Posterior vena cava (tissue), 2 donors: ENCODE data around the gene MACROD2. TPM values are rescaled to one million over a fixed set of nuclear protein-coding genes. Genes with fewer than 3 reads are reported as not detected.
"Not testable (repeated sequence)": the region's sequence is repeated elsewhere in the genome, so short reads cannot be mapped to it uniquely, and the experiment has no call there.

Experiments
- DNase-seq: peaks from one replicate; pipeline ENCODE4 v3.0.0-alpha.2; 2020; ENCODE audit warnings: low spot score
- intact Hi-C, 2 donors: fragments of 100-400 bp; cut with DNase I; formaldehyde crosslinking; loops; one replicate each; pipeline versions ENCODE4 v1.14.1 to v1.14.2; 2022 to 2023
- total RNA-seq, 2 donors: library from RNA; stranded (reverse); fragmentation: NEBNext Ultra II Directional; extraction: Animal tissue kit (Norgen Biotek cat#: 25700); gene quantifications; one replicate each; pipeline ENCODE4 v1.2.1, GENCODE V29; 2021
- donor health status: DM: yes; HTN: yes; CAD: no.
- donor health status: DM: yes; HTN: yes; CAD: no.

Gene MACROD2
- total RNA-seq, 2 donors from 2014 or later: 15.5 to 25.5 TPM

DNA sequence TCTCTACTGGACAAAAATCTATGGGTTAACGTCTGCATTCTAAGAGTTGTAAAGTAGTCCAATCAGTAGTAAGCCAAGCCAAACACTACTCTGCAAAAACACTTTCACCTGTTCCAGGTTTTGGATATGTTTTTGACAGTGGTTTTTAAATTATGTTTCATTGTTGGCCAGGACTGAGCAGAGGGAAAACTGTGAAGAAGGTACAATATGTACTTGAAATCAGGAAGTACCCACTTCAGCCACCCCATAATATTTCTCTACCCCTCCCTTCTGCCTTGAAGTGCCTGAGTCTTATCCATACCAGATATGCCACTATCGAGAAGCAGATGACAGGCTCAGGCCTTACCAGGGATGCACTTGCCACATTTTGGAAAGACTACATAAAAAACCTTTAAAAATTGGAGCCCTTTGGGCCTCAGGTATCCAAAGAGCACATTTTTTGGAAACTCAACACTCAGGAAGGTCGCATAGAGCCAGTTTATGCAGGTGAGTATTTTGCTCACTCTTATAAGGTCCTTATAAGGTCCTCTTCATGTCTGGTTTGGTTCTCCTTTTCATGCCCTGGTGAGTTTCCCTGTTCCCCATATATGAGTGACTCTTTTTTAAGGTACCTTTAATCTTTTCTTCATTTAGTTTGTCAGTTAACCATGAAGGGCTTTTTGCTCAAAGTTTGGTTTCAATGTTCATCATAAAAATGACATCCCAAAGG is 1201.4 kb downstream of the MACROD2 start:
- DNase-seq: no peak
- intact Hi-C loops: no loop called here

DNA sequence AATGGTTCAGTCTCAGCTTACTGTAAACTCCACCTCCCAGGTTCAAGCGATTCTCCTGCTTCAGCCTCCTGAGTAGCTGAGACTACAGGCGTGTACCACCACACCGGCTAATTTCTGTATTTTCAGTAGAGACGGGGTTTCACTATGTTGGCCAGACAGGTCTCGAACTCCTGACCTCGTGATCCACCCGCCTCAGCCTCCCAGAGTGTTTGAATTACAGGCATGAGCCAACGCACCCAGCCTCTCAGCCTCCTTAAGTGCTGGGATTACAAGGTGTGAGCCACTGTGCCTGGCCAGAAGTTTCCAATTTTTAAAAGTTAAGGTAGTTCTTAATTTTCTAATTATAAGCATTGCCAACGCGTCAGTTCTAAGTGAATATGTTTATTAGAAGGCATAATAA is 1202.7 kb downstream of the MACROD2 start:
- DNase-seq, intact Hi-C loops: not testable (repeated sequence)

DNA sequence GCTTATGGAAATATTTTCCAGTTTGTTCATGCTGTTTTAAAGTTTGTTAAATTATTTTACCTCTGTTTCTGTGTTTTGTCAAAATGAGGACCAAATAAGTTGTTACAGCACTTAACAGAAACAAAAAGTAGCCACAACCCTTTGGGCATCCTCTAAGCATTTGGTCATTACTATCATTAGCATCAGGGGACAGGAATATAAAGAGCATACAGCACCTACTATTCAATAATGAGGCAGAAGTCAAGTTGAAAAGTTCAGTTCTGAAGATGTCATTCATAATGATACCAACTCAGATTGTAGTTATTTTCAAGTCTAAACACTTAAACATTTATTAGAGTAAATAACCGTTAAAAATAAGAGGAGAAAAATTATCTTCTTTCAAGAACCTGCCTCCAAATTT is 1204.4 kb downstream of the MACROD2 start:
- intact Hi-C loops: no loop called here
- no peak for DNase-seq

- DNase-seq: no peak
- intact Hi-C loops: no loop called here
Measured at GRCh38 chr20:15200147-15200565, 1204.8 kb downstream of the MACROD2 start.

- no peak for DNase-seq
- intact Hi-C loops: loop anchor here in 1 of 2 donors (2.0 kb wide), 1 partner anchor 79 kb away; no protein-coding TSS in a partner anchor
Measured at GRCh38 chr20:15201602-15202001, 1206.3 kb downstream of the MACROD2 start.

DNA sequence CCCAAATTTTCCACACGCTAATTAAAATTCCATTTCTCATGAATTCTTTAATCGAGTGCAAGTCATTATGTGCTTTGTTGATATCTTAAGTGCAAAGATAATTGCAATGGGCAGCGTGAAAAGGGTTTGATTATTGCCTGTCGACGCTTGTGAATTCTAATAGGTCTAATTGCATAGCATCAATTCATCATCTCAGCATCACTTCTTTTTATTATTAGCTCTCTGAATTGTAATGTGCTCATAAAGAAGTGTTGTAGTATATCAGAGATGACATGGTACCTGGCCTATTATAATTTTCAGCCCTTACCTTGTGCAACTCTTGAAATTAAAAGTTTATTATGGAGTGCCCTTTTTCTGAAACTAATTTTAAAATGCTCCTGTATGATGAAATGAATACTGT is 1208.9 kb downstream of the MACROD2 start:
- no peak for DNase-seq
- intact Hi-C loops: no loop called here

- no peak for DNase-seq
- intact Hi-C loops: no loop called here
Measured at GRCh38 chr20:15205028-15205427, 1209.7 kb downstream of the MACROD2 start.

DNA sequence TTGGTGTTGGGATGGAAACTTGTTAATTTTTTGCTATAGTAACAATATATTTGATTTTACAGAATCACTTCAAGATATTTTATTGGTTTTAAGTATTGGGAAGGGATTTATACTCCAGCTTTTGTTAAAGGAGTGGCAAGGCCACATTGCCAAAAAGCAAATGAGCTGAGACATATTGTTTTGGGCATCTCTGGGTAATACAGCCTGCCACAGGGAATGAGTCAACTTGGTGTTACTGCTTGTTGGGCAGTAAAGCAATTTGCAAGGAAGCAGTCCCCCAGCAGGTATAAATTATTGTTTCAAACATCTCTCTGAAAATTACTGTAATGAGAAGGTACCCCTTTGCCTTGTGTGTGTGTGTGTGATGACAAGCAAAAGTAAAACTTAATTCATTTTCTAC is 1210.4 kb downstream of the MACROD2 start:
- no peak for DNase-seq
- intact Hi-C loops: no loop called here

DNA sequence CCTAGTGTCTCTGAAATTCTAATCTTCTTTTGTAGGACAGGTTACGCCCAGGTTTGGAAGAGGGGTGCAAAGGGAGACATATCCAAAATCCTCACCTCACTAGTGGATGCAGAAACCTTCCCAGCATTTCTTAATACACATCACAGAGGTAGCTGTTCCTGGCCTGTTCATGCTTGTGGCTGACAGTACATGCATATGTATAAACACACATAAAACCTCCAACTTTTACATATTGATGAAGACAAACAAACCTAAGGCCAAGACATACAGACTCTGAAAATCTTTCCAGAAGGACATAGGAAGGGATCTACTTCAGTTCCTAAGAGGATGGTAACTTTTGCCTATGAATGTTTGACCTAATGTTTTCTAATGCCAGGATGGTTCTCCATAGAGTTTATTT is 1214.2 kb downstream of the MACROD2 start:
- DNase-seq: no peak
- intact Hi-C loops: no loop called here

- no peak for DNase-seq
- intact Hi-C loops: loop anchor here in 1 of 2 donors (5.0 kb wide), 1 partner anchor 713 kb away; no protein-coding TSS in a partner anchor
Measured at GRCh38 chr20:15214051-15214450, 1218.7 kb downstream of the MACROD2 start.

GRCh38 chr20:15220009-15220656 is 1224.8 kb downstream of the MACROD2 start:
- no peak for DNase-seq
- intact Hi-C loops: no loop called here

DNA sequence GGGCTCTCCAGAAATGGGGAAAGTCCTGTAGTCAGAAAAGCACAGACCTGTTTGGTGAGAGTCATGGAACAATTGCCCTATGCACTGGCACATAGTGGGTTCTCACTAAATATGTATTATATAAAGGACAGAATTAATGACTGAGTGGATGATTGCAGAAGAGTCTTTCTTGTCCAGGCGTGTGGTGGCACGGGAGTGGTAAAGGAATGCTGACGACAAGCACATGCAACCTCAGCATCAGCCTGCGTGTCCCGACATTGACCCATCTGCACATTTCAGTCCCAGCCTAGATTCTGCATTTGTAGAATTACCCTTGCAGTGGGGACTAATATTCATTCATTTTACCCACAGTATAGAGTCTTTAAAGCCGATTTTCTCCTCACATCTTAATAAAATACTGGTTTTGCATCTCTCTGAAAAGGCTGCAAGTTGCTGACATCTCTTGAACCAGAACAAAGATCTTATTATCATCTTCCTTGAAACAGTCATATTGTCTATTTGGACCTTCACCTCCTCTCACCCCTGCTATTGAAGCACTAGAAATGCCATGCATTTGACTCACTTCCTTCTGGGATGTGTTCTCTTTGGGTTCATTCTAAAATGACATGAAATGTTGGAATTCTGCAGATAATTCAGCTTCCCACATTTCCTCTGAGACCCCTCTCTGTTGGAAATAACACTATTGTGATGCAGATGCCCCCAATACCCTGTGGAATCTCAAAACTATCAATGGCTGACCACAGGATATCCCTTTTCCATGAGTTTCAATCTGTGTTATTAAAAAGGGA is 1225.7 kb downstream of the MACROD2 start:
- DNase-seq: no peak
- intact Hi-C loops: no loop called here

GRCh38 chr20:15222502-15223330 is 1227.4 kb downstream of the MACROD2 start:
- no peak for DNase-seq
- intact Hi-C loops: no loop called here

DNA sequence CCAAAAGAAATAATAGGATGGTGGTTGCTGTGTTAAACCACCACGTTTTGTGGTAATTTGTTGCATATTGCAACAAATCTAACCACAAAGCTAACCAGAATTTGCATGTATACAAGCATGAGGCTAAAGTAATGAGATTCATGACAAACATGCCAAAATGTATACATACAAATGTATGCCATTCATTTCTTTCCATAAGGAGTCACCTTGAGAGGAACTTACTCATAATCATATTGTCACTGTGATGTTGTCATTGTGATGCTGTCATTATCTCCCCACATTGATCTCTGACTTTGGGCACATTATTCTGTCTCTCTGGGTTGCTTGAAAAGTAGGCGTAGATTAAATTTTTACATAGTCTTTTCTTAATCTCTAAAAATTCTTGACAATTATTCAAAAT is 1228.9 kb downstream of the MACROD2 start:
- intact Hi-C loops: no loop called here
- DNase-seq: no peak

- DNase-seq: no peak
- intact Hi-C loops: no loop called here
Measured at GRCh38 chr20:15227102-15227501, 1231.8 kb downstream of the MACROD2 start.

GRCh38 chr20:15232243-15232642 is 1236.9 kb downstream of the MACROD2 start:
- intact Hi-C loops: no loop called here
- no peak for DNase-seq

GRCh38 chr20:15235471-15236198 is 1240.3 kb downstream of the MACROD2 start:
- intact Hi-C loops: no loop called here
- no peak for DNase-seq

DNA sequence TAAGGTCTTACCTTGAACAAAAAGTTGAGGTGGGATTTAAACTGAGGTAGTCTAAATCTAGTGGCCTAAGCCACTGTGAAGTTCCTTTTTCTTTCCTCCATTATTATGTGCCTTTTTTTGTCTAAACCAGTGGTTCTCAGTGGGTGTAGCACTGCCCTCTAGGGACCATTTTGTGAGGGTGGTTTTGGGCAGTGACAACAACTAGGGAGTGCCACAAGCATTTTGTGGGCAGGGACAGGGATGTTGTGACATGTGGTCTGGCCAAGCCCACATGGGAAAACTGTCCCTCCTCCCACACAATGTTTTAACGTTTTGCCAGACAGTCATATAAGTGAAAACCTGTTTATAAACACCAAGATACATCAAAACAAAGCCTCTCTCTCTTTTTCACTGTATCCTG is 1241.5 kb downstream of the MACROD2 start:
- intact Hi-C loops: no loop called here
- no peak for DNase-seq
